HG02678 (cell line): ENCODE results near the gene TMEM192.
"Not testable (repeated sequence)": the region's sequence is repeated elsewhere in the genome, so short reads cannot be mapped to it uniquely, and the experiment has no call there.

ENCODE experiments used
- ATAC-seq: cut with Tn5 transposase; IDR thresholded peaks from one replicate; pipeline ENCODE4 v1.9.1; 2021; ENCODE audit warnings: mild to moderate bottlenecking, moderate library complexity; ENCODE audit not compliant: unreplicated experiment

The TMEM192 gene

GRCh38 chr4:165094873-165095272, 17.8 kb downstream of the TMEM192 start:
- ATAC-seq: no peak

DNA sequence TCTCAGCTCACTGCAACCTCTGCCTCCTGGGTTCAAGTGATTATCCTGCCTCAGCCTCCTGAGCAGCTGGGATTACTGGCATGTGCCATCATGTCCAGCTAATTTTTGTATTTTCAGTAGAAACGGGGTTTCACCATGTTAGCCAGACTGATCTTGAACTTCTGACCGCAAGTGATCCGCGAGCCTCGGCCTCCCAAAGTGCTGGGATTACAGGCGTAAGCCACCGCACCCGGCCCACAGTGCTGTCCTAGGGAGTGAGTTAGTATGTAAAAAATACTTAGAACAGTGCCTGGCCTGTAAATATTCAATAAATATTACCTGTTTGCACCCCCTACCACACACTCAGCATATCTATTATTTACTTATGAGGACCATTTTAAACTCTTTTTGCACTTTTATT, 20.5 kb downstream of the TMEM192 start:
- ATAC-seq: not testable (repeated sequence)

DNA sequence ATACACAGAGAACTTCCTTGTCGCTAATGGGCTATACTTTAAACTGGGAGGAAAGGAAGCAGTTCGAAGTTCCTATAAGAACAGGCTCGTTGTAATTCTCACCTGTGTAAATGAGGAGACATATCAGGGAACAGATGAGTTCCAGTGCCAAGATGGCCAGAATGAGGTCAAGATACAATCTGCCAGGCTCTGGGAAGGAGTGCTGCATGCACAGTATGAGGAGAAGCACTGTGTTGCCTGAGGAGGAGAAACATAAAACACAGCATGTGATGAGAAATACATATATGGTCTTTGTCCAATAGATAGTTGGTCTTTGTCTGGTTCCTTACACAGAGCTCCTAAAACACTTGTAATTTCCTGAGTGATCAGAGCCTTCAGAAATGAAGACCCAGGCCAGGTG, 24.3 kb downstream of the TMEM192 start:
- no peak for ATAC-seq

- ATAC-seq: no peak
These were observed 26.7 kb downstream of the TMEM192 start for GRCh38 chr4:165085946-165086345.

- ATAC-seq: not testable (repeated sequence)
These were observed 27.9 kb downstream of the TMEM192 start for GRCh38 chr4:165084787-165085186.

DNA sequence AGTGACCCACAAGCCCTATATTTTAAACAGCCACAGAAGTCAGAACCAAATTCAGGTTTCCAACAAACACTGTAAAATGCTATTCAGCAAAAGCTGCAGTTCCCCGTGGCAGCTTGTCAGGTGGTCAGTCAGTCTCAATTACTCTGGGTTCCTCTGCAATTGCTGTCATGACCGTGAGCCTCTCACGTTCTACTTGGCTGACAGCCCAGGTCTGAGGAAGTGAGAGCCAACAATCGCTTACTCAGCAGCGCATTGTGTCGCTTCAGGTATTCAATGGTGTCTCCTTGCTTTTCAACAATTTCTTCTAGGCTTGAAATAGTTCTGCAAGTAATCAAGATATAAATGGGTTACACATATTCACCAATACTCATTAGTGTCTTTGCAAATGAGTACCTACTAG, 33.2 kb downstream of the TMEM192 start:
- no peak for ATAC-seq

GRCh38 chr4:165077034-165077578, 35.6 kb downstream of the TMEM192 start:
- no peak for ATAC-seq

GRCh38 chr4:165073346-165073745, 39.3 kb downstream of the TMEM192 start:
- ATAC-seq: not testable (repeated sequence)

DNA sequence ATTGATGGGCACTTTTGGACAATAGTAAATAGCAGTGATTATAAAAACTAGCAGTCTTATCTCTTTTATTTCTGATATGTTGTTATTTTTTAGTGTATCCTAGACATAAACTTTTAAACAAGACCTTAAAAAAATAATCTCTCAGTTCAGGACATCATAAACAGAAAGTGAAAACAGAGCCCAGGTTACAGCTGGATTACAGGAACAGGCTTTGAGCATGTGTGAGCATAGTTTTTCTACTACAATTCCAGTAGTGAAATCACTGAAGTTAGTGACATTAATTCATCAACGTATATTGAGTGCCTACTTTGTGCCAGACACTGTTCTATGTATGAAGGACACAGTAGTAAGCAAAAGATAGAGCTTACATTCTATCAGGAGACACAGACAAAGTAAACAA, 42.1 kb downstream of the TMEM192 start:
- ATAC-seq: no peak

- no peak for ATAC-seq
These were observed 51.7 kb downstream of the TMEM192 start for GRCh38 chr4:165060938-165061337.

DNA sequence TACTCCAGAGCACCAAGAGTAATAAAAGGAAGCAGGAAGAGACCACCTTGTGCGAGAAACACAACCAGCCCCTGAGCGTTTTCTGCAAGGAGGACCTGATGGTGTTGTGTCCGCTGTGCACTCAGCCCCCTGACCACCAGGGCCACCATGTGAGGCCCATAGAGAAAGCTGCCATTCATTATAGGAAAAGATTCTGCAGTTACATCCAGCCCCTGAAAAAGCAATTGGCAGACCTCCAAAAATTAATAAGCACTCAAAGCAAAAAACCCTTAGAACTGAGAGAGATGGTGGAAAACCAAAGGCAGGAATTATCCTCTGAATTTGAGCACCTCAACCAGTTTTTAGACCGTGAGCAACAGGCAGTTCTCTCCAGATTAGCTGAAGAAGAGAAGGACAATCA, 53.3 kb downstream of the TMEM192 start:
- no peak for ATAC-seq

DNA sequence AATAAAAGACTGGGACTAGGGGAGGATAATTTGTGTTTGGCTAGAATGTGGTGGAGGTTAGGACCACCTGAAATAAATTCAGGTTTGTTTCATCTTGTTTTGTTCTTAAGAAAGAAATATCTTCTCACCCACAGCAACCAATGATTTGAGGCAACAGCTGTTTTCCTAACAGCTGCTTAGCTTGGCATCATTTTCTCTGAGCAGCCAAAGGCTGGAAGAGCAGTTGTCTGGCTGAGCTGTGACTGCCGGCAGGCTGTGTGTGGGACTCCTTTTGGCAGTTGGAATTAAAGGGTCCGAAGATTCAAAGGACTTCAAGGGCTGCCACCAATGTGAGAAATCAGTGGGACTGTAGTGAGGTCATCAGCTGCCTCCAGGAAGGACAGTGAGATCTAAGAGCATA, 54.0 kb downstream of the TMEM192 start:
- ATAC-seq: no peak

GRCh38 chr4:165055601-165056000, 57.1 kb downstream of the TMEM192 start:
- ATAC-seq: no peak

DNA sequence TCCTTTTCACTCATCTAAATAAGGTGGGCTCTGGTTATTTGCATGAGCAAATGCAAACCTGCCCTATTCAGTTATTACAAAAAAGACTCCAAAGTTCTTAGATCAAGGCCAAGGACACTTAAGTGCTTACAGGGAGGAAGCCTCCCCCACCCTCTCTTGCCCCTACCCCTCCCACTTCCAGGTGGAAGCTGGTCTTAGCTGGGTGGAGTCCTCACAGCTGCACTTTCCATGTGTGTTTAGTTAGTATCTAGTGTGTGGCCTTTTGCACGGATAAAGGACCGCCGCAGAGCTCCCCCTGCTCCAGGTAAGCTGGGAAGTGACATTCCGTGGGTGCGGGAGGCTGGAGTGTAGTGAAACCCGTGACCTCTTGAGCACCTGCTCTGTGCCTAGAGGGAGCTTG, 59.0 kb downstream of the TMEM192 start, which contains the start of gene TRIM75:
Gene TRIM75, plus strand, starts transcription at position 222 of the 400 bp plus-strand sequence. CDS start 5,282 bp downstream, outside the sequence.
- ATAC-seq: no peak

DNA sequence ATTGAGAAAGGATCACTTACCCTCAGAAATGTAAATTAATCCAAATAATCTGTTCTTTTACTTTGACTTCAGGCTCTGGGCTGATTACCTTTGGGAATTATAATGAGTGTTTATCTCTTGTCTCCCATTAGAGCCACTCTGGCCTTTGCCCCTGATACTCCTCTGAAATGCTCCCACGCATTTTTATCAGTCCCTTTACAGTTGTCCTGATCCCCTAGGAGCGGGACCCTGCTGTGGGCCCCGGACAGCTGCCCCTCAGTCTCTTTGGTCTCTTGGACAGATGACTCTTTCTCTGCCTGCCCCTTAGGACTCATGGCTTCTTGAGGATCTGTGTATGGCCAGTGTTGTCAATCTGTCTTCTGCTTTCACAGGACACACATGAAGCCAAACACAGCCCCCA, 60.0 kb downstream of the TMEM192 start:
- ATAC-seq: no peak

DNA sequence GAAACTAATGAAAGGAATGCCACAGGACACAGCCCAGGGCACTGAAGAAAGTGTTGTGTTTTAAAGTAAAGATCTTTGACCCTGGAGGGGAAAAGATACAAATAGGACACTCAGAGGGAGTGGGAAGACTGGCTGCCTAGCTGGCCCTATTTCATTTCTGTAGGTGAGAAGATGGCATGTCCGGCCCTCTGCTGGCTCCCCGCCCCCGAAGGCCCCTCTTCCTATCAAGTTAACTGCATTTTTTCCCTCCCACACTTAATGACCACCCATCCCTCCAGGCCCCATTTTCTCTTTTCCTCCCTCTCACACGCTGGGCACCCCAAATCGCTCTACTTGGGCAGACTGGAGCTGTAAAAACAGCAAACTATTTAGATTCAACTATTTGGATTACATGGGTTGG, 64.5 kb downstream of the TMEM192 start:
- ATAC-seq: no peak

- ATAC-seq: no peak
These were observed 81.0 kb downstream of the TMEM192 start, which contains the start of gene TRIM60 for GRCh38 chr4:165031436-165032211. Gene TRIM60, plus strand, starts transcription at chr4:165031999. Its CDS starts 8,074 bp downstream, at chr4:165040073.

GRCh38 chr4:165027762-165028402, 84.8 kb downstream of the TMEM192 start:
- no peak for ATAC-seq

DNA sequence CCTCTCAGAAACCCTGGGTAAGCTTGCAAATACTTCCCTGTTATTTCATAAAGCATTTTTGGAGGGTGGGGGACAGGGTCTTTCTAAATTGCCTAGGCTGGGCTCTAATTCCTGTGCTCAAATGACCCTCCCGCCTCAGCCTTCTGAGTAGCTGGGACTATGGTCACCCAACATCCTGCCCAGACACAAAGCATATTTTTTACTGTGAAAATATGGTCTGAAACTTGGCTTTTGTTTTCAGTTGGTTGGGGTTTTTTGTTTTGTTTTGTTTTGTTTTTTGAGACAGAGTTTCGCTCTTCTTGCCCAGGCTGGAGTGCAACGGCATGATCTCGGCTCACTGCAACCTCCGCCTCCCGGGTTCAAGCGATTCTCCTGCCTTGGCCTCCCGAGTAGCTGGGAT, 86.9 kb downstream of the TMEM192 start:
- not testable (repeated sequence) for ATAC-seq
